A673 (cell line): ENCODE data around the gene PRIMA1. TPM values are rescaled to one million over a fixed set of nuclear protein-coding genes. Genes with fewer than 3 reads are reported as not detected.

Experiments
- BruUV-seq: library from RNA; stranded (reverse); fragments of 400-500 nt; replicated peaks from 2 replicates; lab custom pipeline; 2021; lab: Mats Ljungman, UMichigan
- CTCF ChIA-PET: fragments of 300-600 bp; sonication (Branson Sonifier 250); formaldehyde crosslinking; loops from one replicate; lab custom pipeline; 2022; ENCODE audit warnings: antibody characterized with exemption; lab: Charles Lee
- POLR2A ChIA-PET: fragments of 300-600 bp; sonication (Branson Sonifier 250); formaldehyde crosslinking; loops from one replicate; lab custom pipeline; 2022; ENCODE audit warnings: antibody characterized with exemption; ENCODE audit not compliant: low non-redundant PET; lab: Charles Lee
- DNase-seq: peaks from one replicate; pipeline ENCODE4 v3.0.0-alpha.2; 2015; ENCODE audit warnings: low spot score
- H3K27ac ChIP-seq: fragments of 200-600 bp; sonication (generic); 2 replicates; pipeline ENCODE4 v1.5.1; 2016; ENCODE audit warnings: mixed run types, low read depth, mild to moderate bottlenecking, mixed read lengths, antibody characterized with exemption, low read length; ENCODE audit not compliant: poor library complexity, severe bottlenecking
- H3K27me3 ChIP-seq: fragments of 200-600 bp; sonication (generic); replicated peaks from 2 replicates; pipeline ENCODE4 v1.6.1; 2017; ENCODE audit warnings: mixed run types, low read depth, mild to moderate bottlenecking, mixed read lengths, antibody characterized with exemption, low read length; ENCODE audit not compliant: insufficient read depth, poor library complexity
- H3K36me3 ChIP-seq: fragments of 200-600 bp; sonication (generic); 2 replicates; pipeline ENCODE4 v1.6.1; 2016; ENCODE audit warnings: mixed run types, mild to moderate bottlenecking, mixed read lengths, antibody characterized with exemption, low read length; ENCODE audit not compliant: insufficient read depth, poor library complexity, severe bottlenecking
- H3K4me1 ChIP-seq: fragments of 200-600 bp; sonication (generic); 2 replicates; pipeline ENCODE4 v1.6.1; 2017; ENCODE audit warnings: mixed run types, mild to moderate bottlenecking, mixed read lengths, antibody characterized with exemption, low read length; ENCODE audit not compliant: insufficient read depth, poor library complexity, severe bottlenecking
- H3K4me3 ChIP-seq: fragments of 200-600 bp; sonication (generic); 2 replicates; pipeline ENCODE4 v1.5.1; 2016; ENCODE audit warnings: low read depth, mixed run types, mild to moderate bottlenecking, mixed read lengths, low read length; ENCODE audit not compliant: poor library complexity, severe bottlenecking
- H3K9me3 ChIP-seq: fragments of 200-600 bp; sonication (generic); 2 replicates; pipeline ENCODE4 v1.6.1; 2016; ENCODE audit warnings: mixed run types, low read depth, mild to moderate bottlenecking, mixed read lengths, antibody characterized with exemption, low read length; ENCODE audit not compliant: poor library complexity, severe bottlenecking
- CTCF ChIP-seq: fragments of 300-800, 200-600 bp; sonication (generic); conservative IDR thresholded peaks from 2 replicates; pipeline ENCODE4 v1.5.1; 2017; ENCODE audit warnings: low read depth, mild to moderate bottlenecking, antibody characterized with exemption, low read length, moderate library complexity, mixed read lengths
- EZH2 ChIP-seq: fragments of 200-600 bp; sonication (generic); IDR thresholded peaks from 2 replicates; pipeline ENCODE4 v1.6.1; 2017; ENCODE audit warnings: borderline replicate concordance, low read depth, mild to moderate bottlenecking, mixed read lengths, antibody characterized with exemption, low read length; ENCODE audit not compliant: poor library complexity, severe bottlenecking
- intact Hi-C: fragments of 100-400 bp; cut with micrococcal nuclease; formaldehyde crosslinking; loops from one replicate; pipeline ENCODE4 v1.10.0; 2022; ENCODE audit not compliant: unreplicated experiment
- total RNA-seq: library from RNA; stranded (reverse); gene quantifications from 2 replicates; pipeline ENCODE4 v1.2.3, GENCODE V29; 2021

Gene PRIMA1
- total RNA-seq, 1 experiment from 2014 or later = 0.09 TPM

- no peaks in the 10 kb centered on the region for H3K36me3 ChIP-seq
- H3K9me3 ChIP-seq = no peaks in the 10 kb centered on the region
- POLR2A ChIA-PET = no interaction called here
- H3K27ac ChIP-seq = no peak overlapping the region
- DNase-seq = no peak
- no peak overlapping the region for H3K4me3 ChIP-seq
- H3K27me3 ChIP-seq = peaks cover 13% of the 10 kb centered on the region
- no TSS peak for BruUV-seq
- TF ChIP-seq EZH2 (no peak), CTCF (no peak)
- CTCF ChIA-PET = no interaction called here
- intact Hi-C loops = no loop called here
- no peaks in the 10 kb centered on the region for H3K4me1 ChIP-seq
Observed at GRCh38 chr14:93701562-93701961, 86.7 kb downstream of the PRIMA1 start.

- no peaks in the 10 kb centered on the region for H3K4me1 ChIP-seq
- ChIA-PET CTCF (no interaction called here), POLR2A (no interaction called here)
- no peak overlapping the region for H3K27ac ChIP-seq
- intact Hi-C loops = no loop called here
- no peak for DNase-seq
- H3K4me3 ChIP-seq = no peak overlapping the region
- BruUV-seq = no TSS peak
- no peaks in the 10 kb centered on the region for H3K9me3 ChIP-seq
- peaks cover 13% of the 10 kb centered on the region for H3K27me3 ChIP-seq
- TF ChIP-seq EZH2 = no peak
- TF ChIP-seq CTCF = no peak
- no peaks in the 10 kb centered on the region for H3K36me3 ChIP-seq
Observed at GRCh38 chr14:93700928-93701327, 87.4 kb downstream of the PRIMA1 start.

GRCh38 chr14:93693914-93694313, 94.4 kb downstream of the PRIMA1 start:
- no peak overlapping the region for H3K4me3 ChIP-seq
- H3K4me1 ChIP-seq = no peaks in the 10 kb centered on the region
- intact Hi-C loops = no loop called here
- no peak overlapping the region for H3K27ac ChIP-seq
- POLR2A ChIA-PET = no interaction called here
- H3K36me3 ChIP-seq = no peaks in the 10 kb centered on the region
- TF ChIP-seq EZH2 (no peak), CTCF (no peak)
- H3K27me3 ChIP-seq = peaks cover 4% of the 10 kb centered on the region
- DNase-seq = no peak
- no TSS peak for BruUV-seq
- CTCF ChIA-PET = no interaction called here
- no peaks in the 10 kb centered on the region for H3K9me3 ChIP-seq
